T-cell (primary cell): ENCODE measurements around the gene FPGT. TPM values are rescaled to one million over a fixed set of nuclear protein-coding genes. Genes with fewer than 3 reads are reported as not detected.
"Not testable (repeated sequence)": the region's sequence is repeated elsewhere in the genome, so short reads cannot be mapped to it uniquely, and the experiment has no call there.

ENCODE experiments used
- ATAC-seq, 4 experiments: fragments of 200-7000 bp in 3 of 4; fragments of 150-1000 bp in 1 of 4; cut with Tn5 transposase; replicated peaks in 1 of 4; 1 replicate in 3 of 4; 2 replicates in 1 of 4; pipeline ENCODE4 v1.10.0; 2021; ENCODE audit warnings: moderate library complexity in 3 of 4, mild to moderate bottlenecking in 2 of 4, moderate number of reproducible peaks in 1 of 4
- CTCF ChIA-PET, 2 donors: fragments of 300-600 bp; sonication (Branson Sonifier 250); formaldehyde crosslinking; loops; one replicate each; lab custom pipeline; 2022; ENCODE audit warnings: antibody characterized with exemption in 2 of 2; lab: Charles Lee
- POLR2A ChIA-PET, 2 donors: fragments of 300-600 bp; sonication (Branson Sonifier 250); formaldehyde crosslinking; loops; one replicate each; lab custom pipeline; 2022; ENCODE audit warnings: antibody characterized with exemption in 2 of 2; lab: Charles Lee
- DNase-seq, 35 experiments: peaks; one replicate each; pipeline versions ENCODE4 v3.0.0 to v3.0.0-alpha.2; 2013 to 2023
- H3K27ac ChIP-seq: one replicate; pipeline ENCODE4 v1.5.1; 2013; ENCODE audit warnings: low read length
- H3K27me3 ChIP-seq, 2 experiments: replicated peaks in 1 of 2; 1 replicate in 1 of 2; 2 replicates in 1 of 2; pipeline versions ENCODE4 v1.6.1 to v1.7.0; 2013; ENCODE audit warnings: low read length in 1 of 2, mixed read lengths in 1 of 2; ENCODE audit not compliant: control insufficient read depth in 2 of 2, insufficient read depth in 2 of 2; ENCODE audit errors: extremely low read depth in 1 of 2
- H3K36me3 ChIP-seq, 2 donors: 1 replicate in 1 of 2; 2 replicates in 1 of 2; pipeline versions ENCODE4 v1.6.1 to v1.7.0; 2013; ENCODE audit warnings: low read length in 1 of 2; ENCODE audit not compliant: control insufficient read depth in 2 of 2, insufficient read depth in 1 of 2; ENCODE audit errors: extremely low read depth in 1 of 2
- H3K4me1 ChIP-seq, 2 experiments: 1 replicate in 1 of 2; 2 replicates in 1 of 2; pipeline versions ENCODE4 v1.6.1 to v1.7.0; 2013; ENCODE audit warnings: low read length in 2 of 2, mixed read lengths in 1 of 2; ENCODE audit not compliant: insufficient read depth in 2 of 2, control insufficient read depth in 1 of 2; ENCODE audit errors: extremely low read depth in 1 of 2
- H3K4me3 ChIP-seq, 2 donors: 1 replicate in 1 of 2; 2 replicates in 1 of 2; pipeline versions ENCODE4 v1.5.1 to v1.7.0; 2013; ENCODE audit warnings: mild to moderate bottlenecking in 2 of 2, low read length in 1 of 2, moderate library complexity in 1 of 2; ENCODE audit not compliant: control insufficient read depth in 1 of 2; ENCODE audit errors: extremely low read depth in 1 of 2
- H3K9me3 ChIP-seq: 2 replicates; pipeline ENCODE4 v1.7.0; 2013
- H3K27ac Mint-ChIP-seq, 2 donors: one replicate each; pipeline ENCODE4 v1.8.0; 2020 to 2021; ENCODE audit warnings: mild to moderate bottlenecking in 2 of 2, mixed read lengths in 2 of 2
- H3K27me3 Mint-ChIP-seq, 2 donors: one replicate each; pipeline ENCODE4 v1.8.0; 2021 to 2022; ENCODE audit warnings: mixed read lengths in 2 of 2
- H3K36me3 Mint-ChIP-seq: one replicate; pipeline ENCODE4 v1.8.0; 2021; ENCODE audit warnings: mixed read lengths
- H3K4me1 Mint-ChIP-seq, 3 donors: one replicate each; pipeline ENCODE4 v1.8.0; 2020 to 2022; ENCODE audit warnings: mixed read lengths in 3 of 3, mild to moderate bottlenecking in 1 of 3
- H3K4me3 Mint-ChIP-seq, 3 donors: one replicate each; pipeline ENCODE4 v1.8.0; 2020 to 2022; ENCODE audit warnings: mild to moderate bottlenecking in 3 of 3, mixed read lengths in 3 of 3, moderate library complexity in 3 of 3
- H3K9me3 Mint-ChIP-seq, 3 donors: one replicate each; pipeline ENCODE4 v1.8.0; 2020 to 2022; ENCODE audit warnings: mixed read lengths in 3 of 3
- WGBS: methylation state at CpG from one replicate; pipeline ENCODE4 v1.1.5; 2013; ENCODE audit warnings: missing lambda C conversion rate; ENCODE audit not compliant: insufficient coverage; 5-methylcytosine and 5-hydroxymethylcytosine counted together
- total RNA-seq, 35 experiments: library from RNA in 6 of 35; stranded (reverse) in 6 of 35; fragments of 120-200 nt in 1 of 35; gene quantifications; one replicate each; pipeline versions ENCODE4 v1.2.1 to v1.2.4 and lab custom pipeline; 2013 to 2026

The FPGT gene
- 10 to 100 TPM in 2 of 5 donors, 1 to 10 TPM in 3; 4.4 to 13.3 (median 9.1) TPM for total RNA-seq
- total RNA-seq (2013) = 15.3 TPM
- 2.4 to 23.7 (median 7.7) reads per million in 29 experiments for total RNA-seq (lab: John Stamatoyannopoulos, UW)

- Mint-ChIP-seq H3K9me3 (no peaks in the 10 kb centered on the region), H3K27me3 (no peaks in the 10 kb centered on the region), H3K4me1 (peaks cover 22 to 34% (median 34%) of the 10 kb centered on the region in 3 donors), H3K4me3 (peak within 1 kb of the TSS; percentile 87 to 89 (median 88)), H3K27ac (peak within 1 kb of the TSS; percentile 88 to 96), H3K36me3 (peaks cover 13% of the 10 kb centered on the region)
- ChIA-PET CTCF (interaction anchor here in 1 of 2 donors (0.5 to 1.7 kb wide), 3 partner anchors 24 to 536 kb away, joined by 3 to 5 read pairs (median 4); partner anchors contain the start of gene TYW3), POLR2A (interaction anchor here in 1 of 2 donors (0.6 kb wide), 1 partner anchor 57 kb away, joined by 3 read pairs; no protein-coding TSS in a partner anchor)
- Histone ChIP-seq H3K4me1 (peaks cover 4 to 8% of the 10 kb centered on the region in 2 experiments), H3K27ac (peak within 1 kb of the TSS; percentile 80), H3K27me3 (no peaks in the 10 kb centered on the region), H3K9me3 (no peaks in the 10 kb centered on the region), H3K4me3 (peak within 1 kb of the TSS; percentile 75 to 81), H3K36me3 (no peaks in the 10 kb centered on the region)
- WGBS = 3% methylated on average over 35 of the region's 41 CpGs
- ATAC-seq (peak; percentile 95 to 98 (median 97)), DNase-seq (peak; percentile 85 to 98 (median 92))
These were observed at the start of gene FPGT, which contains the start of gene LRRIQ3 for GRCh38 chr1:74197657-74198552. TSS of gene FPGT (plus strand) at chr1:74198242. CDS start at chr1:74198279, 37 bp downstream. TSS of gene LRRIQ3 (minus strand) at chr1:74198176. CDS start at chr1:74183684, 14,492 bp downstream.

GRCh38 chr1:74160046-74160445 is 38.0 kb upstream of the FPGT start:
- 50% methylated on average over 2 of the region's 2 CpGs for WGBS
- no peaks in the 10 kb centered on the region for H3K27me3 Mint-ChIP-seq
- CTCF ChIA-PET = no interaction called here
- no peaks in the 10 kb centered on the region for H3K27me3 ChIP-seq
- no peaks in the 10 kb centered on the region for H3K9me3 Mint-ChIP-seq
- H3K4me1 Mint-ChIP-seq = no peaks in the 10 kb centered on the region
- H3K4me1 ChIP-seq = no peaks in the 10 kb centered on the region
- no peak for DNase-seq
- no peak overlapping the region for H3K27ac Mint-ChIP-seq
- no peaks in the 10 kb centered on the region for H3K36me3 ChIP-seq
- no peak overlapping the region for H3K27ac ChIP-seq
- H3K9me3 ChIP-seq = no peaks in the 10 kb centered on the region
- no peak overlapping the region for H3K4me3 Mint-ChIP-seq
- no peak overlapping the region for H3K4me3 ChIP-seq
- POLR2A ChIA-PET = no interaction called here
- no peaks in the 10 kb centered on the region for H3K36me3 Mint-ChIP-seq
- ATAC-seq = no peak

- Histone ChIP-seq H3K9me3 (no peaks in the 10 kb centered on the region), H3K4me3 (no peak overlapping the region), H3K27me3 (no peaks in the 10 kb centered on the region), H3K36me3 (no peaks in the 10 kb centered on the region), H3K4me1 (no peaks in the 10 kb centered on the region), H3K27ac (no peak overlapping the region)
- ChIA-PET CTCF (no interaction called here), POLR2A (no interaction called here)
- no peaks in the 10 kb centered on the region for H3K36me3 Mint-ChIP-seq
- H3K9me3 Mint-ChIP-seq = peaks cover 0 to 7% (median 0%) of the 10 kb centered on the region in 3 donors
- ATAC-seq (no peak), DNase-seq (no peak)
- no peaks in the 10 kb centered on the region for H3K27me3 Mint-ChIP-seq
- no peaks in the 10 kb centered on the region for H3K4me1 Mint-ChIP-seq
- no peak overlapping the region for H3K4me3 Mint-ChIP-seq
- H3K27ac Mint-ChIP-seq = no peak overlapping the region
These were observed 36.5 kb upstream of the FPGT start for GRCh38 chr1:74161497-74161896.

GRCh38 chr1:74162333-74162732 is 35.7 kb upstream of the FPGT start:
- no peak overlapping the region for H3K27ac Mint-ChIP-seq
- ATAC-seq (no peak), DNase-seq (no peak)
- H3K4me1 ChIP-seq = no peaks in the 10 kb centered on the region
- H3K27me3 Mint-ChIP-seq = no peaks in the 10 kb centered on the region
- no peak overlapping the region for H3K4me3 Mint-ChIP-seq
- peaks cover 0 to 14% (median 6%) of the 10 kb centered on the region in 3 donors for H3K9me3 Mint-ChIP-seq
- no peak overlapping the region for H3K27ac ChIP-seq
- CTCF ChIA-PET = no interaction called here
- no peaks in the 10 kb centered on the region for H3K4me1 Mint-ChIP-seq
- H3K36me3 ChIP-seq = no peaks in the 10 kb centered on the region
- no peak overlapping the region for H3K4me3 ChIP-seq
- no CpG with 5 or more reads among the region's 5 CpGs for WGBS
- no peaks in the 10 kb centered on the region for H3K36me3 Mint-ChIP-seq
- H3K9me3 ChIP-seq = no peaks in the 10 kb centered on the region
- no peaks in the 10 kb centered on the region for H3K27me3 ChIP-seq
- POLR2A ChIA-PET = no interaction called here

DNA sequence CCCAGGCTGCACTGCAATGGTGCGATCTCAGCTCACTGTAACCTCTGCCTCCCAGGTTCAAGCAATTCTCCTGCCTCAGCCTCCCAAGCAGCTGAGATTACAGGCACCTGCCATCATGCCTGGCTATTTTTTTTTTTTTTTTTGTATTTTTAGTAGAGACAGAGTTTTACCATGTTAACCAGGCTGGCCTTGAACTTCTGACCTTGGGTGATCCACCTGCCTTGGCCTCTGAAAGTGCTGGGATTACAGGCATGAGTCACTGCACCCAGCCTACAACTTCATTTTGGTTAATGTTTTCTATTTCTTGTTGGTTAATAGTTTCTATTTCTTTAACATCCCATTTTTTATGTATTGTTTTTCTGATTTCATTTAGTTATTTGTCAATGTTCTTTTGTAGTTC is 23.6 kb upstream of the FPGT start:
- H3K27me3 Mint-ChIP-seq, H3K4me1 Mint-ChIP-seq, H3K27me3 ChIP-seq, H3K4me3 Mint-ChIP-seq, ATAC-seq, H3K36me3 Mint-ChIP-seq, H3K36me3 ChIP-seq, H3K4me1 ChIP-seq, POLR2A ChIA-PET, H3K27ac ChIP-seq, DNase-seq, H3K27ac Mint-ChIP-seq, H3K9me3 ChIP-seq, H3K4me3 ChIP-seq: not testable (repeated sequence)
- H3K9me3 Mint-ChIP-seq = peaks cover 13 to 46% (median 36%) of the 10 kb centered on the region in 3 donors
- WGBS = no CpG with 5 or more reads among the region's 1 CpG
- CTCF ChIA-PET = interaction anchor here in 1 of 2 donors (0.7 kb wide), 1 partner anchor 1458 kb away, joined by 4 read pairs; no protein-coding TSS in a partner anchor

DNA sequence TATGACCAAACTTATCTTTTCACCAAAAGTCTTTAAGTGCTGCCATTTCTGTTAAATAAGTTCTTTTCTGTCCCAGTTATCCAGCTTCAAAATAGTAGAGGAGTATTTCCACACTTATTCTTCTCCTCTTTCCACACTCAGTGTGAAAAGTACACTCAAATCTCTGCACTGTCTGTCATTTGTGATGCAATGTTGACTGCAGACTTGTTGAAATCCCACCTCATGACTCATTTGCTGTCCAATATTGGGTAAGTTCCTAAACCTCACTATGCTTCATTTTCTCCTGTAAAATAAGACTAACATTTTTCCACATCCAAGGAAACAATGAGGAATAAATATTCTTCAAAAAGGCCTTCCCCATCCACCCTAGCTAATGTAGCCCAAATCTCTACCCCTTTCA is 17.6 kb upstream of the FPGT start:
- Mint-ChIP-seq H3K4me1 (no peaks in the 10 kb centered on the region), H3K27me3 (no peaks in the 10 kb centered on the region), H3K4me3 (no peak overlapping the region), H3K9me3 (peaks cover 2 to 3% (median 3%) of the 10 kb centered on the region in 3 donors), H3K36me3 (peaks cover 16% of the 10 kb centered on the region), H3K27ac (no peak overlapping the region)
- no peaks in the 10 kb centered on the region for H3K36me3 ChIP-seq
- H3K4me1 ChIP-seq = no peaks in the 10 kb centered on the region
- ChIA-PET CTCF (no interaction called here), POLR2A (no interaction called here)
- H3K4me3 ChIP-seq = no peak overlapping the region
- H3K9me3 ChIP-seq = no peaks in the 10 kb centered on the region
- H3K27ac ChIP-seq = no peak overlapping the region
- no peak for ATAC-seq
- no peak for DNase-seq
- H3K27me3 ChIP-seq = no peaks in the 10 kb centered on the region
